Naive thymus-derived CD8-positive, alpha-beta T cell (primary cell): Measurements from ENCODE around the gene RANBP10. TPM values are rescaled to one million over a fixed set of nuclear protein-coding genes. Genes with fewer than 3 reads are reported as not detected.

Source experiments
- ATAC-seq, 2 donors: fragments of 150-1000 bp; cut with Tn5 transposase in 1 of 2; sonication (Bioruptor Pico), chemical (Tn5 transposase) in 1 of 2; 1 replicate in 1 of 2; 2 replicates in 1 of 2; pipeline ENCODE4 v1.10.0; 2021; ENCODE audit warnings: mild to moderate bottlenecking in 2 of 2, moderate library complexity in 2 of 2
- POLR2A ChIA-PET: fragments of 350-600 bp; sonication (Branson Sonifier 250); formaldehyde crosslinking; loops from one replicate; lab custom pipeline; 2021; ENCODE audit warnings: antibody characterized with exemption; lab: Charles Lee
- DNase-seq, 10 donors: peaks; one replicate each; pipeline versions ENCODE4 v3.0.0 to v3.0.0-alpha.2; 2020 to 2022
- H3K27ac Mint-ChIP-seq, 10 donors: one replicate each; pipeline ENCODE4 v1.8.0; 2020 to 2022; ENCODE audit warnings: mild to moderate bottlenecking in 10 of 10, mixed read lengths in 10 of 10, moderate library complexity in 4 of 10, inconsistent platforms in 1 of 10
- H3K27me3 Mint-ChIP-seq, 5 donors: one replicate each; pipeline ENCODE4 v1.8.0; 2021 to 2022; ENCODE audit warnings: mixed read lengths in 5 of 5
- H3K36me3 Mint-ChIP-seq, 3 donors: one replicate each; pipeline ENCODE4 v1.8.0; 2020 to 2022; ENCODE audit warnings: mixed read lengths in 3 of 3, mild to moderate bottlenecking in 2 of 3, inconsistent platforms in 1 of 3
- H3K4me1 Mint-ChIP-seq, 4 donors: one replicate each; pipeline ENCODE4 v1.8.0; 2021 to 2022; ENCODE audit warnings: mixed read lengths in 4 of 4
- H3K4me3 Mint-ChIP-seq, 10 donors: one replicate each; pipeline ENCODE4 v1.8.0; 2020 to 2022; ENCODE audit warnings: mild to moderate bottlenecking in 10 of 10, mixed read lengths in 10 of 10, moderate library complexity in 6 of 10, inconsistent platforms in 1 of 10
- H3K9me3 Mint-ChIP-seq, 9 donors: one replicate each; pipeline ENCODE4 v1.8.0; 2020 to 2022; ENCODE audit warnings: mixed read lengths in 9 of 9, mild to moderate bottlenecking in 3 of 9, inconsistent platforms in 1 of 9, moderate library complexity in 1 of 9
- polyA plus RNA-seq, 3 donors: library from polyadenylated mRNA; unstranded; fragments of 300-500 nt; fragmentation: Illumina TruSeq; gene quantifications; one replicate each; pipeline ENCODE4 v1.2.3, GENCODE V29; 2021
- total RNA-seq, 8 experiments: library from RNA in 2 of 8; stranded (reverse) in 2 of 8; gene quantifications; one replicate each; pipeline ENCODE4 v1.2.3 and lab custom pipeline; 2021 to 2026

Gene RANBP10
- total RNA-seq (10 to 100 TPM; 18.5 to 23.6 TPM), polyA plus RNA-seq (10 to 100 TPM in 1 of 3 donors, 1 to 10 TPM in 2; 5.8 to 13.8 (median 6.3) TPM), total RNA-seq (lab: John Stamatoyannopoulos, UW) (23.6 to 35.4 (median 29.5) reads per million in 6 experiments)

DNA sequence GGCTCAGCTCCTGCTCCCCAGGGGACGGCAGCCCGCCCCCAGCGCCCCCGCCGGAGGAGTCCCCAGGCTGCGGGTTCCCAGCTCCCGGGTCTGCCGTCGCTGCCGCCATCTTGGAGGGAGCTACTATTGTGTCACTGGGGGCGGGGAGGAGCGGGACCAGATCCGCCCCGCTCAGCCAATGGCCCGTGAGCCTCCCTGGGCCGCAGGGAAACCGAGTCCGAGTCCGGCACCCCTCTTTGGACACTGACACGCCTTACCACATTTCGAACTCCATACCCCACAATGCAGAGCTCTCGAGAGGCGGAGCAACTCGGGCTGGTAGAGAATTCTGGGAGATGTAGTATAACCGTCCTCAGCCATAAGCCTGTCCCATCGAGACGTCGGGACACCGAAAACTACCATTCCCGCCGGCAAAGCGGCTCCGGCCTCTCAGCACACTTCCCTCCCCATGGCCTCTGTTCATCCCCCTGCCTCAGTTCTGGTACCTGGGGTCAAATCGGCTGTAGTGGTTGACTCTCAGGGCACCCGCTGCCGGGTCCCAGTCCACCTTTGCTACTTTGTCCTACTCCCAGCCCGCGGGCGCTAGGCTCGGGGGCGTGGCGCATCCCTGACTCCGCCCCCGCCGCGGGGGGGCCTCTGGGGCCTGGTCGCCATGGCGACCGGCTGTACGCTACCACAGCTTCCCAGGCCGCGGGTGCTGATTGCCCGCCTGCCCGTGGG, at the start of gene RANBP10, which contains the start of gene TSNAXIP1:
Gene RANBP10, minus strand, starts transcription at position 133 of the 720 bp plus-strand sequence. Its CDS starts 24 bp downstream, at position 109.
Gene TSNAXIP1, plus strand, starts transcription at position 462 of the 720 bp plus-strand sequence. CDS start 261 bp downstream, outside the sequence.
- POLR2A ChIA-PET: interaction anchor here (0.5 to 2.2 kb wide), 22 partner anchors 10 to 528 kb away, joined by 3 to 14 read pairs (median 4); partner anchors contain the start of genes ACD, ATP6V0D1, CTCF and EDC4
- peak; percentile 90 to 98 (median 97) for DNase-seq
- H3K4me1 Mint-ChIP-seq: peaks cover 16 to 50% (median 46%) of the 10 kb centered on the region in 4 donors
- peak; percentile 91 to 92 for ATAC-seq
- H3K36me3 Mint-ChIP-seq: peaks cover 0 to 20% (median 5%) of the 10 kb centered on the region in 3 donors
- peak within 1 kb of the TSS; percentile 77 to 98 (median 94) for H3K27ac Mint-ChIP-seq
- no peaks in the 10 kb centered on the region for H3K27me3 Mint-ChIP-seq
- no peaks in the 10 kb centered on the region for H3K9me3 Mint-ChIP-seq
- peak within 1 kb of the TSS; percentile 87 to 96 (median 92) for H3K4me3 Mint-ChIP-seq

DNA sequence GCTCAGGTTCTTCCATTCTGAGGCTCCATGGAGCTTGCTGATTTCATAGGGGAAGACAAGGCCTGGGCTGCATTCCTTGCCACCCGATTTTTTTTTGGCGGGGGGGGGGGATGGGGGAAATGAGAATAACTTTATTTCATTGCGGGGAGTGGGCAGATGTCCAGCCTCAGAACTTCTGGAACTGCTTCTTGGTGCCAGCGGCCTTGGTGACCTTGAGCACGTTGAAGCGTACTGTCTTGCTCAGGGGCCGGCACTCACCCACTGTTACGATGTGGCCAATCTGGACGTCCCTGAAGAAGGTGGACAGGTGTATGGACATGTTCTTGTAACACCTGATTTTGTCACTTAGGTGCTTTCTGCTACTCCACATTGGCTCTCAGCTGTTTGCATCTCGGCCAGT, 49.4 kb upstream of the RANBP10 start:
- Mint-ChIP-seq H3K4me1 (peaks cover 12 to 45% (median 32%) of the 10 kb centered on the region in 4 donors), H3K36me3 (peaks cover 0 to 8% (median 0%) of the 10 kb centered on the region in 3 donors), H3K9me3 (no peaks in the 10 kb centered on the region), H3K4me3 (no peak overlapping the region), H3K27me3 (no peaks in the 10 kb centered on the region), H3K27ac (peak overlapping the region in 1 of 10 donors; percentile 19)
- DNase-seq (no peak), ATAC-seq (no peak)
- POLR2A ChIA-PET: interaction anchor here (0.5 kb wide), 1 partner anchor 268 kb away, joined by 4 read pairs; no protein-coding TSS in a partner anchor

DNA sequence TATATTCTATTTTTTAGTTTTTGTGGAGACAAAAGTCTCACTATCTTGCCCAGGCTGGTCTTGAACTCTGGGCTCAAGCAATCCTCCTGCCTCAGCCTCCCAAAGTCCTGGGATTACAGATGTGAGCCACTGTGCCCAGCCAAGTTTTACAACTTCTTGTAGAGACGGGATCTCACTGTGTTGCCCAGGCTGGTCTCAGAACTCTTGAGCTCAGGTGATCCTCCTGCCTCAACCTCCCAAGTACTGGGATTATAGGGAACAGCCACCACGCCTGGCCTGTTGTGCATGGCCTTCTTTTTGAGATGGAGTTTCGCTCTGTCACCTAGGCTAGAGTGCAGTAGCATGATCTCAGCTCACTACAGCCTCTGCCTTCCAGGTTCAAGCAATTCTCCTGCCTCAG, 47.3 kb upstream of the RANBP10 start:
- no peak overlapping the region for H3K27ac Mint-ChIP-seq
- DNase-seq (no peak), ATAC-seq (no peak)
- H3K4me3 Mint-ChIP-seq: peak overlapping the region in 1 of 10 donors; percentile 51
- POLR2A ChIA-PET: interaction anchor here (0.7 kb wide), 1 partner anchor 292 kb away, joined by 3 read pairs; the partner anchor contains the start of gene CTCF
- peaks cover 13 to 60% (median 34%) of the 10 kb centered on the region in 4 donors for H3K4me1 Mint-ChIP-seq
- no peaks in the 10 kb centered on the region for H3K27me3 Mint-ChIP-seq
- H3K36me3 Mint-ChIP-seq: peaks cover 0 to 10% (median 0%) of the 10 kb centered on the region in 3 donors
- H3K9me3 Mint-ChIP-seq: no peaks in the 10 kb centered on the region

DNA sequence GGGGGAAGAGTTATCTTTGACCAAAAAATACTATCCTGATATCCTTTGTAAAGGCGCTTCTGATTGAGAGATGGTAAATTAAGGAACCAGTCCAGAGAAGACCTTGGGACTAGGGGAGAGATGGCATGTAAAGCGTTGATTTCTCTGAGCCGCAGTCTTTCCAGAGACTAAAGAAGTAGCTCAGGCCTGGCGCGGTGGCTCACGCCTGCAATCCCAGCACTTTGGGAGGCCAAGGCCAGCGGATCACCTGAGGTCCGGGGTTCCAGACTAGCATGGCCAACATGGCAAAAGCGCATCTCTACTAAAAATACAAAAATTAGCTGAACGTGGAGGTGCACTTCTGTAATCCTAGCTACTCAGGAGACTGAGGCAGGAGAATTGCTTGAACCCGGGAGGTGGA, 41.8 kb upstream of the RANBP10 start:
- POLR2A ChIA-PET: interaction anchor here (1.3 kb wide), 1 partner anchor 25 kb away, joined by 3 read pairs; the partner anchor contains the start of gene EDC4
- peaks cover 0 to 3% (median 0%) of the 10 kb centered on the region in 3 donors for H3K36me3 Mint-ChIP-seq

DNA sequence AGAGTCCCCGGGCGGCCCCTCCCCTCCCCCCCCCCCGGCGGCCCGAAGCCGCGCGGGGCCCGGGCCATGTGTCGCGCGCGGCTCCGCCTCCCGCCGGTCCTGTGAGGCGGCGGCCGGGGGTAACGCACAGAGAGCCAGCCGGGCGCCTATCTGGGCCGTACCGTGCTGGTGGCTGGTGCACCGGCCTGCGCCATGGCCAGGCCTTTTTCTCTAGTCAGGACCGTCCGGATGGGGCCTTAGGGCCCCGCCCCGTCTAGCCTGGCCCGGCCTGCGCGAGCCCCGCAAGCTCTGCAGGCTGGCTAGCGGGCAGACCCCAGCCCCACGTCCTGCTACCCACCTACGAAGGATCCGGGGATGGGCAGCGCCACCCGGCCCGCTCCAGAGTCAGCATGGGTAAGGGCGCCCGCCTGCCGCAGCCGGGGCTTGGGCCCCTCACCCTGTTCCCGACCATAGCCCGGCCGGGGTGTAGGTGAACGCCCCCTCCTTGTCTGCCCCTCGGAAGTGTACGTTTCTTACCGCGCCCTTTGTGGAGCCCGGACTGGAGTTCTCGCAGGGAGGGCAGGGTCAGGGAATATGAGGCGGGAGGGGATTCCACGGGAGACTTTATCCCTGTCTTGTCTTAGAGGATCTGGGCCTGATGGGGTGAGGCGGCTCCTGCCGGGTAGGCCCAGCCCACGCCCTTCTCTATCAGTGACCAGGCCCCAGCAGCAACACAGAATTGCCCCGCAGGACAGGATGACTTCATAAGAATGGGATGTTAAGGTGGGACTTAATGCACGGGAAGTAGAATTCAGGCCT, 40.9 kb upstream of the RANBP10 start, which contains the start of gene CENPT:
Gene CENPT, minus strand, starts transcription at position 630 of the 798 bp plus-strand sequence. CDS start 13,834 bp downstream, outside the sequence.
- H3K27ac Mint-ChIP-seq: peak within 1 kb of the TSS; percentile 53 to 96 (median 90)
- DNase-seq: peak in 1 of 10 donors; percentile 55
- H3K36me3 Mint-ChIP-seq: peaks cover 0 to 3% (median 0%) of the 10 kb centered on the region in 3 donors
- no peaks in the 10 kb centered on the region for H3K9me3 Mint-ChIP-seq
- H3K4me3 Mint-ChIP-seq: peak within 1 kb of the TSS; percentile 80 to 96 (median 89)
- ATAC-seq: peak; percentile 49 to 52
- POLR2A ChIA-PET: interaction anchor here (1.2 to 1.3 kb wide), 3 partner anchors 15 to 366 kb away, joined by 3 to 6 read pairs (median 5); partner anchors contain the start of gene ATP6V0D1
- peaks cover 16 to 68% (median 46%) of the 10 kb centered on the region in 4 donors for H3K4me1 Mint-ChIP-seq
- no peaks in the 10 kb centered on the region for H3K27me3 Mint-ChIP-seq

More for the DNA sequence above, 41.8 kb upstream of the RANBP10 start:
- Mint-ChIP-seq H3K4me3 (peak overlapping the region; percentile 77 to 96 (median 88)), H3K27ac (peak overlapping the region in 6 of 10 donors; percentile 25 to 89 (median 66)), H3K4me1 (peaks cover 16 to 66% (median 42%) of the 10 kb centered on the region in 4 donors), H3K9me3 (no peaks in the 10 kb centered on the region), H3K27me3 (no peaks in the 10 kb centered on the region)
- DNase-seq (no peak), ATAC-seq (no peak)

DNA sequence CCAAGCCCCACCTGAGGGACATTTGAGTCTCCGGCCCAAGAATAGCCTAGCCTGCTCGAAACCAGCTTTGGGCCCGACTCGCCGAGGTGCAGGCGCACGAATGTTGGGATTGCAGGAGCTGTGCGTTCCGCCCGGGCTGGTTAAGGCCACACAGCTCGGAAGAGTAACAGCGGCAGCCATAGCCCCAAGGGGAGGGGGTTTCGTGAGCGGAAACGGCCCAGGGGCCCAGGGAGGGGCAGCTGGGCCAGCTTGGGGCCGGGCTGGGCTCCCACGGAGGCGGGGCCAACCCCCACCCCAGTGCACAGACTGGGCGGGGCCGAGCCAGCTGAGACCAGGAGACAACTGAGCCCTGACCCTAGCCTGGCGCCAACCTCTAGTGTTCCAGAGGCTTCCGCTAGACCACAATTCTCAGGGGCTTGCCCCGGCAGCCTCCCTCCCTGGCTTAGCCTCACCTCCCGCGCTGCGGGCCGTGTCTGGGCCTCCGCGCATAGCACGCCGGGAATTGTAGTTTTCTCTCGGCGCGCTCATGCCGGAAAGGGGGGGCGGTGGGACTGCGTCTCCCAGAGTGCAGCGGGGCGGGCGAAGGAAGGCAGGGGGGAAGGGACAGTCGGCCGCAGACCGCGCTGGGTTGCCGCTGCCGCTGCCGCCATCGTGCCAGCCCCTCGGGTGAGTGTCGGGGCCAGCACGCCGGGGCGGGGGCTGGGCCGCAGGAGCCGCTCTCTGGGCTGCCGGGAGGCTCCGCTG, 40.1 kb upstream of the RANBP10 start, which contains the start of gene NUTF2:
Gene NUTF2, plus strand, starts transcription at position 614 of the 744 bp plus-strand sequence. CDS start 18,198 bp downstream, outside the sequence.
- peaks cover 0 to 3% (median 0%) of the 10 kb centered on the region in 3 donors for H3K36me3 Mint-ChIP-seq
- POLR2A ChIA-PET: interaction anchor here (0.9 to 1.3 kb wide), 8 partner anchors 13 to 365 kb away, joined by 3 to 9 read pairs (median 5); partner anchors contain the start of genes ATP6V0D1, EDC4, RANBP10 and TSNAXIP1
- peak within 1 kb of the TSS; percentile 80 to 96 (median 89) for H3K4me3 Mint-ChIP-seq
- no peaks in the 10 kb centered on the region for H3K27me3 Mint-ChIP-seq
- ATAC-seq (peak; percentile 61 to 65), DNase-seq (peak; percentile 89 to 99 (median 96))
- peak within 1 kb of the TSS; percentile 88 to 96 (median 94) for H3K27ac Mint-ChIP-seq
- peaks cover 17 to 70% (median 49%) of the 10 kb centered on the region in 4 donors for H3K4me1 Mint-ChIP-seq
- H3K9me3 Mint-ChIP-seq: no peaks in the 10 kb centered on the region

DNA sequence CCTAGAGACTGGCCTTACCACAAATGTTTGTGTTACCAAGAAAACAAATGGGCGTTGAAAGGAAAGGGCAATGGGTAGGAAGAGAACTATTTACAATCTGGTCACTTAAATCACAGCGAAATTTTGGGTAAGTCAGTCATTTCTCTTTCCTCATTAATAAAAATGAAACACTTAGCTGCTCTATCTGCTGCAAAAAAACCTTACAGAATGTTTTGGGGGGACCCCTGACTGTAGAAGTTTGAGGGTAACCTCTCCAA, 39.6 kb upstream of the RANBP10 start:
- POLR2A ChIA-PET: interaction anchor here (0.9 to 1.3 kb wide), 7 partner anchors 12 to 290 kb away, joined by 3 to 9 read pairs (median 5); partner anchors contain the start of genes EDC4, RANBP10 and TSNAXIP1
- Mint-ChIP-seq H3K27me3 (no peaks in the 10 kb centered on the region), H3K4me3 (peak overlapping the region; percentile 80 to 96 (median 88)), H3K36me3 (peaks cover 0 to 3% (median 0%) of the 10 kb centered on the region in 3 donors), H3K9me3 (no peaks in the 10 kb centered on the region), H3K4me1 (peaks cover 18 to 67% (median 52%) of the 10 kb centered on the region in 4 donors), H3K27ac (peak overlapping the region; percentile 85 to 96 (median 94))
- ATAC-seq: no peak
- no peak for DNase-seq

DNA sequence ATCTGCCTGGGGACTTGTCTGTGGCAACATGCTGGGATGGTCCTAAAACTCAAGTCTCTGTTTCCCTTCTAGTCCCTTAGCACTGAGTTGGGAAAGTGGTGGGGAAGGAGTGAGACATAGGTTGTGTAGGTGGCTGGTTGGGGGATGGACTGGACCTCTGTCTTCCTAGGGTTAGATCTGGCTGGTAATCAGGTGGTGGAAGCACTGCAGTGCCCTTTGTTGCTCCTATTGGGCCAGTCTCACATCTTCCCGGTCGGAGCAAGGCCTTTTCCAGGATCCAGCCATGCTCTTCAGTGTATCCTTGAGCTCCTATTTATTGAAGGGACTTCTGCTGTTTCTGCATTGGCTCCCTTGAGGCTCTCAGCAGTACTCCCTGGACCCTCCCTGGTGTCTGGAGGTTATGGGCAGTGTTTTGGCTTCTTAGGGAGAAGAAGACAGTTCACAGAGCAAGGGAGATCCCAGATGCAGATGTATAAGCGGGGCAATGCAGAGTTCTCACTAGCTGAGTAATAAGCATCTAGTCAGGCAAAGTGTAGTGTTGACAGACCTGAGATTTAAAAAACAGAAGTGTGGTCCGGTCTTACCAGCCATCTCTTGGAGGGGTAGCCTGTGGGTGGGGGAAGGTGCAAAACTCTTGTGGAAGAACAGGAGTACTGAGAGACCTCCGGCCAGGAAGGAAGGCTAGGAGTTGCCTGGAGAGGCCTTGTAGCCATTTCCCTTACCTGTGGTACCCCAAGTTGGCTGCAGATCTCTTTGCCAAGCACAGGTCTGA, 39.1 kb upstream of the RANBP10 start:
- ATAC-seq (no peak), DNase-seq (no peak)
- POLR2A ChIA-PET: interaction anchor here (0.6 to 3.1 kb wide), 7 partner anchors 10 to 52 kb away, joined by 3 to 14 read pairs (median 5); partner anchors contain the start of genes EDC4, RANBP10 and TSNAXIP1
- Mint-ChIP-seq H3K9me3 (no peaks in the 10 kb centered on the region), H3K36me3 (peaks cover 0 to 3% (median 0%) of the 10 kb centered on the region in 3 donors), H3K4me3 (peak overlapping the region; percentile 80 to 96 (median 88)), H3K27me3 (no peaks in the 10 kb centered on the region), H3K4me1 (peaks cover 18 to 63% (median 52%) of the 10 kb centered on the region in 4 donors), H3K27ac (peak overlapping the region; percentile 85 to 96 (median 94))

DNA sequence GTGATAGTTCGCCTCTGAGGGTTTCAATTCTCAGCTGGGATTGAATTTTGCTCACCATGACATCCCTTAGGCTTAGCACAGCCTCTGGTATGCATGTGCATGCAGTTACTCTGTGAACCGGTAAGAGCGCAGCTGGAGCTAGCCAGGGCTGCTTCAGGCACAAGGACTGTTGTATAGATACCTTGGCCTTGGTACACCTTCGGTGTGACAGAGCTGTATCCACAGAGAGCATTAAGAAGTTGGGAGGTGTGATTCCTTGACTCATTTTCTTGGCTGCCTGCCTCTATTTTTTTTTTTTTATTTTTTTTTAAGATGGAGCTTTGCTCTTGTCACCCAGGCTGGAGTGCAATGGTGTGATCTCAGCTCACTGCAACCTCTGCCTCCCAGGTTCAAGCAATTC, 38.1 kb upstream of the RANBP10 start:
- POLR2A ChIA-PET: interaction anchor here (0.6 to 3.1 kb wide), 10 partner anchors 9 to 226 kb away, joined by 3 to 15 read pairs (median 8); partner anchors contain the start of genes EDC4, PSMB10, RANBP10 and TSNAXIP1
- Mint-ChIP-seq H3K4me3 (peak overlapping the region; percentile 66 to 96 (median 94)), H3K36me3 (no peaks in the 10 kb centered on the region), H3K27me3 (no peaks in the 10 kb centered on the region), H3K4me1 (peaks cover 18 to 59% (median 49%) of the 10 kb centered on the region in 4 donors), H3K9me3 (no peaks in the 10 kb centered on the region), H3K27ac (peak overlapping the region in 9 of 10 donors; percentile 57 to 97 (median 90))
- ATAC-seq (no peak), DNase-seq (no peak)

DNA sequence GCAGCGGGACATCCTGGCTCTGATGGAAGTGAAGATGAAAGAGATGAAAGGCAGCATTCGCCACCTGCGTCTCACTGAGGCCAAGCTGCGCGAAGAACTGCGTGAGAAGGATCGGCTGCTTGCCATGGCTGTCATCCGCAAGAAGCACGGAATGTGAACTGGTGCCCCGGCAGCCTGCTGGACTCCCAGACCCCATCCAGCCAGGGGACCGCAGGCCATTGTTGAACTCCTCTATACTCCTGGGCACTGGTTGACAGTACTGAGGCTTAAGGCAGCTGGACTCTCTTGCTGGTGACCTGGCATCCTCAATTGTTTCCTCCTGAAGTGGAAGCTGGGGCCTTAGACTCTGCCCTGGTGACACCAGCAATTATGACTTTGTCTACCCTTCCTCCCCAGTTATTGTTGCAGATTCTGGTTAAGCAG, 37.0 kb upstream of the RANBP10 start:
- no peaks in the 10 kb centered on the region for H3K36me3 Mint-ChIP-seq
- ATAC-seq (no peak), DNase-seq (peak in 2 of 10 donors; percentile 37 to 81)
- peak overlapping the region; percentile 83 to 97 (median 96) for H3K27ac Mint-ChIP-seq
- peak overlapping the region; percentile 93 to 96 (median 96) for H3K4me3 Mint-ChIP-seq
- peaks cover 15 to 51% (median 45%) of the 10 kb centered on the region in 4 donors for H3K4me1 Mint-ChIP-seq
- H3K9me3 Mint-ChIP-seq: no peaks in the 10 kb centered on the region
- no peaks in the 10 kb centered on the region for H3K27me3 Mint-ChIP-seq
- POLR2A ChIA-PET: interaction anchor here (0.6 to 3.1 kb wide), 18 partner anchors 10 to 442 kb away, joined by 3 to 15 read pairs (median 4); partner anchors contain the start of genes EDC4, NFATC3, PSMB10 and RANBP10
